GM18909 (cell line): ENCODE measurements around the gene PLCD3.
A peak's percentile ranks its signal among the peaks of the same experiment; 100 is the strongest.

Experiments
- ATAC-seq: cut with Tn5 transposase; IDR thresholded peaks from one replicate; pipeline ENCODE4 v1.9.1; 2021; ENCODE audit warnings: mild to moderate bottlenecking; ENCODE audit not compliant: unreplicated experiment, poor library complexity

PLCD3 gene

DNA sequence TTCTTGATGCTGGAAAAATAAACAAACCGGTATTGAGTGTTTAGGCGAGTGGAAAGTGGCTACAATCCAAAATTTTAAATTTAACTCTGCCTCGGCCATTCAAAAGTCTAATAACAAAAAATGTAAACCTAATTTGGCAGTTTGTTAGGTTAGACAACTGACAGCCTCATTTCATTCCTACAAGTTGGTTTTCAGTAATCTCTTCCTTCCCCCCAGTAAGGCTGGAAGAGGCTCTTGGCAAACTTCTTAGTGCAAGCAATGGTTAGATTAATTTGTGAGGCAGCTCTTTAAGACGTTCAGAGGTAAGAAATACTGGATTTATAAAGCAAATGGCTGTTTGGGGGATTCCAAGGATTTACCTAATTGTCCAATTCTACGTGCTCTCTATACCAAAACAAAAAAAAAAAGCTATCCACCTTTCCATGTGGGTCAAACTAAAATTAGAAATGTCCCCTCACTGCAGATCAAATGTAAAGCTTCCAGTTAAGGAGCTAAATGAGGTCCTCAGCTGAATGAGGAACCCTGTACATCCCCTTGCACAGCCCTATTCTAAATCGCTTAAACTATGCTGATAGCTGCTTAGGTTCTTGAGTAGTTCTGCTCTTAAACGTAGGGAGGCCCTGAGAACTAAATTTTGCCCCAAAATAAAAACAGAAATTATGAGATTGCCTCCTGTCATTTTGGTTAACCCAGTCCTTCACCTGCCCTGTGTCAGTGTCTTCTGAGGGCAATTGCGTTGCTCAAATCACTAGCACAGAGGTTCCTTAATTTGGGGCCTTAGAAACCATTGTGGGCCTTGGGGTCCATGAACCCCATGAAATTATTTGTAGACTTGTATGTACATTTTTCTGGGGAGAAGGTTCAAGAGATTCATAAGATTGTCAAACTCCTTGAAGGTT, 18.8 kb upstream of the PLCD3 start:
- ATAC-seq, result no peak

DNA sequence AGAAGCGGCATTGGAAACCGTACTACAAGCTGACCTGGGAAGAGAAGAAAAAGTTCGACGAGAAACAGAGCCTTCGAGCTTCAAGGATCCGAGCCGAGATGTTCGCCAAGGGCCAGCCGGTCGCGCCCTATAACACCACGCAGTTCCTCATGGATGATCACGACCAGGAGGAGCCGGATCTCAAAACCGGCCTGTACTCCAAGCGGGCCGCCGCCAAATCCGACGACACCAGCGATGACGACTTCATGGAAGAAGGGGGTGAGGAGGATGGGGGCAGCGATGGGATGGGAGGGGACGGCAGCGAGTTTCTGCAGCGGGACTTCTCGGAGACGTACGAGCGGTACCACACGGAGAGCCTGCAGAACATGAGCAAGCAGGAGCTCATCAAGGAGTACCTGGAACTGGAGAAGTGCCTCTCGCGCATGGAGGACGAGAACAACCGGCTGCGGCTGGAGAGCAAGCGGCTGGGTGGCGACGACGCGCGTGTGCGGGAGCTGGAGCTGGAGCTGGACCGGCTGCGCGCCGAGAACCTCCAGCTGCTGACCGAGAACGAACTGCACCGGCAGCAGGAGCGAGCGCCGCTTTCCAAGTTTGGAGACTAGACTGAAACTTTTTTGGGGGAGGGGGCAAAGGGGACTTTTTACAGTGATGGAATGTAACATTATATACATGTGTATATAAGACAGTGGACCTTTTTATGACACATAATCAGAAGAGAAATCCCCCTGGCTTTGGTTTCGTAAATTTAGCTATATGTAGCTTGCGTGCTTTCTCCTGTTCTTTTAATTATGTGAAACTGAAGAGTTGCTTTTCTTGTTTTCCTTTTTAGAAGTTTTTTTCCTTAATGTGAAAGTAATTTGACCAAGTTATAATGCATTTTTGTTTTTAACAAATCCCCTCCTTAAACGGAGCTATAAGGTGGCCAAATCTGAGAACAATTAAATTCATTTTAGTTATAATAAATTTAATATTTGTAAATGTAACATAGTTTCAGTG, 17.7 kb upstream of the PLCD3 start:
- ATAC-seq, result no peak

DNA sequence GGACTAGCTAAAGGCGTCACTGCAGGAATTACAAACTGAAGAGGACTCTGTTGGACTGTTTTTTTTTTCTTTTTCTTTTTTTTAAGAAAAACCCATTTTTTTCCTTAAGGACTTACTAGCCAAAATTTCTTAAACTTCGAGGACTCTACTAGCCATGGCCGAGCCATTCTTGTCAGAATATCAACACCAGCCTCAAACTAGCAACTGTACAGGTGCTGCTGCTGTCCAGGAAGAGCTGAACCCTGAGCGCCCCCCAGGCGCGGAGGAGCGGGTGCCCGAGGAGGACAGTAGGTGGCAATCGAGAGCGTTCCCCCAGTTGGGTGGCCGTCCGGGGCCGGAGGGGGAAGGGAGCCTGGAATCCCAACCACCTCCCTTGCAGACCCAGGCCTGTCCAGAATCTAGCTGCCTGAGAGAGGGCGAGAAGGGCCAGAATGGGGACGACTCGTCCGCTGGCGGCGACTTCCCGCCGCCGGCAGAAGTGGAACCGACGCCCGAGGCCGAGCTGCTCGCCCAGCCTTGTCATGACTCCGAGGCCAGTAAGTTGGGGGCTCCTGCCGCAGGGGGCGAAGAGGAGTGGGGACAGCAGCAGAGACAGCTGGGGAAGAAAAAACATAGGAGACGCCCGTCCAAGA, 16.8 kb upstream of the PLCD3 start:
- peak; percentile 35 for ATAC-seq

DNA sequence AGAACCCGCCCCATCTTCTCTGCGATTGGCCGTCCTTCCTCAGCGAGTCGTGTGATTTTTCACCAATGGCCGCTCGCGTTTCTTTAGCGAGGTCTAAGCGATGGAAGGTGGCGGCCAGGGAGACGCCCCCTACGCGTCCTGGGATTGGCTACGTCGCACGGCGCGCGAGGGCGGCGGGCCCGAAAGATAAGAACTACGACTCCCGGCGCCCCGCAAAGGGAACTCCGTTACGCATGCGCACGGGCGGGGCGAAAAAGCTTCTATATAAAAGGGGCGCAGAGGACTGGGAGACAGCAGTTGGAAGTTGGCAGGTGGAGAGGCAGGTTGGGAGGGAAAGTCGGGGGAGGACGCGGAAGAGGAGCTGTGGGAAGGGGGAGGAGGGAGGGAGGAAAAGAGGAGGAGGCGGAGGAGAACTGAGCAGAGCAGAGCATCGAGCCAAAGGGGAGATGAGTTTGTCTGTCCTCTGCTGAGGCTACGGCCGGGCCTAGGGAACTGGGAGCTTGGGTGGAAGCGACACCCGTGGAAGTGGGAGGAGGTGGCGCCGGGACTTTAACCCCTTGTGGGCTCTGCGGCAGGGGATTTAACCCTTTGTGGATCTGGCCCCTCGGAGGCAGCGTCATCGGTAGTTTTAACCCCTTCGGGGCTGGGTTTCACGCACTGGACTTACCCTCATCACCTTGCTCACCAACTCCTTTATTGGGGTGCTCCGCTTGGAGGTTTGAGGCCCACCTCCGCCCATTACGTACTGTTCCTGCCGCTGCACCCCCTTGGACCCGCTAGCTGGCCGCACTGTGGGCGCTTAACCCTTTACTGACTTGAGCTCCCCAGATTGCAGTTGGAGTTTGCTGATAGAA, 16.1 kb upstream of the PLCD3 start, which contains the start of gene HEXIM1:
Gene HEXIM1, plus strand, starts transcription at position 293 of the 854 bp plus-strand sequence. CDS start 716 bp downstream, outside the sequence.
- peak; percentile 72 for ATAC-seq

DNA sequence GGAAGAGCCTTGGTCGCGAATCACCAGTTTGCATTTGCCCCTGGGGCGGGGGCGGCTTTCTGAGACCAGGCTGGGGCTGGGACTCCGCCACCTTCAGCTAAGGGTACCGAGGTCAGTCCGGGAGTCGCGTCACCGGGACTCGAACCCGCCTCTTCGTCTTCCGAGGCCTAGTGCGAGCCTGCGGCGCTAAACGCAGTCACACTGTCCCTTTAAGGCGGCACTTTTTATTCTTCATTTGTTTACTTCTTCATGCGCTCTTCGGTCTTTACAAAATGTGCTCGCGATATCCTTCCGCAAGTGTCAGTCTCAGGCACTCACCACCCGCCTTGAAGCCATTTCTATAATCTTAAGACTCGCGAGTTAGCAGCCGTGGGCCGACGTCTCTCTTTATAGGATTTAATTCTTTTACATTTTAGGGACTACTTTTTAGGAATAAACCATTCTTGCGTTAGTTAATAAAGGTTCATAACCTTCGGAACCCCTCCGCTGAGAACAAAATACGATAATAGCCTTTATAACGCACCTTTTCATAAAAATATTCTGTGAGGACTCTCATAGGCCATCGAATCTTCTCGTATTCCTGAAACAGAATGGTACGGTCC, 15.4 kb upstream of the PLCD3 start:
- no peak for ATAC-seq

DNA sequence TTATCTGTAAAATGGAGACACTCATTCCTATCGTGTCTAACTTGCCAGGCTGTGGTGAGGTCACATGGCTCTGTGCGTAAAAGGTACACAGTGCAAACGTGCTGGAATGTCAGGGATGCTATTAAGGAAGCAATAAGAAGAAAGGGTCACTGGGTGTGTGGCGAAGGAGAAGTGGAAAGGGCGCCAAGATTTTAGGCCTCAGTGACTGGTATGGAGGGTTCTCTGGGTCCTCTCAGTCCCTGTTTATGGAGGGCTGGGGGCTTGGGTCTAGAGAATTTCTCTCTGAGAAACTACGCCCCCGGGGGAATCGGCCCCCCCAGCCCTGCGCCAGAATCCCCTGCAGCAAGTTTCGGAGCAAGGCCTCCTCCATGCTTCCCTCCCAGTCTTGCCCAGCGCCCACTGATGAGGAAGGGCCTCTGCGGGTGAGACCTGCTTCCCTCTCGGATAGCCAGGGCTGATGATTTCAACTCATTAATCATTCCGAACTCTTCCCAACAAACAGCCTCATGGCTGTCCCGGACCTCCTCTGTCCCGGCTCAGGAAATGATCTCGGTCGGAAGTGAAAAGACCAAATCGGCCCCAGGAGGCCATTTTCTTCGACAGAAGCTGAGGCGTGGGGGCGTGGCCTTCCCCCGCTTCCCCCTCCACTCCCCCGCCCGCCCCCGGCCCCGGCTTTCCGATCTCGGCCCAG, 14.7 kb upstream of the PLCD3 start:
- no peak for ATAC-seq

DNA sequence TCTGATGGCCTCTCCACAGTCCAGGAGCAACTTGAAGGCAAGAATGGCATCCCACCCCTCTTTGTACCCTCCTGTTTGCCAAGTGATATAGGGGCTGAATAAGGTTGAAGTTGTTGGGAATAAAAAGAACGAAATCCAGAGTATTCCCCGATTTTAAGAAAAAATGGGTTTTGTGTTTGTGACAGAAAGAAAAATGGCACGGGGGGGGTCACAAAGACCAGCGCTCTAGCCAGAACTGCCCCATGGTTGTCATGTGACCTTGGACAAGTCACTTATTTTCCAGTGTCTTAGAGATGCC, 14.2 kb upstream of the PLCD3 start:
- ATAC-seq, result no peak

DNA sequence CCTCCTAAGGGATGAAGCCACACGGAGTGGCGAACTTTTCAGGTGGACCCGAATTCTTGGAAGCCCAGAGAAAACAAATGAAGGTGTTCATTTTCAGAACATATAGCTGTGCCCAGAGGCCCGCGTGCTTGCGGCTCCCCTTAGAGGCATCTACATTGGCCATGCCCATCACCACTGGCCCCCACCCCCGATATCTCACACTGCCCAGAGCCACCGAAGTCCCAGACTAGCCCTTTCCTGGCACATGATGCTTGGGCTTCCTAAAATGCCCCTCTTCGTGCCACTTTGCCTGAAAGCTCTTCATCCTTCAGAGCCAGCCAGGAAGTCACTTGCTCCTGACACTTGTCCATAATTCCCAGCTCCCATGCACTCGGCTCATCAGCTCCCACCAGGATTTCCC, 13.9 kb upstream of the PLCD3 start:
- ATAC-seq, result no peak

DNA sequence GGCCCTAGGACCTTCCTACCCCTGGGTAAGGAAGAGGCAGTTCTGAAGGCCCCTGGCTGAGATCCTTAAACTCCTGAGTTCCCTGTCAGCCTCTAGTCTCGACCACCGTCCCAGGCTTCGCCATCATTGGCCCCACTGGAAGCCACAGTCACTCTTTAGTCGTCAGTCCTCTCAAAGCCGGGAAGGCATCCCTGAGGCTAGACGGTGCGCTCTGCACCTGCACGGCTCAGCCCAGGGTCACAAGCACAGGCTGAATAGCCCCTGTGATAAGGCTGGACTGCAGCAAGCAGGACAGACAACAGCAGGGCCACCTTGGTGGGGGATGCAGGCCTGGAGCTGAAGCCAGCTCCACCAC, 12.7 kb upstream of the PLCD3 start:
- no peak for ATAC-seq

DNA sequence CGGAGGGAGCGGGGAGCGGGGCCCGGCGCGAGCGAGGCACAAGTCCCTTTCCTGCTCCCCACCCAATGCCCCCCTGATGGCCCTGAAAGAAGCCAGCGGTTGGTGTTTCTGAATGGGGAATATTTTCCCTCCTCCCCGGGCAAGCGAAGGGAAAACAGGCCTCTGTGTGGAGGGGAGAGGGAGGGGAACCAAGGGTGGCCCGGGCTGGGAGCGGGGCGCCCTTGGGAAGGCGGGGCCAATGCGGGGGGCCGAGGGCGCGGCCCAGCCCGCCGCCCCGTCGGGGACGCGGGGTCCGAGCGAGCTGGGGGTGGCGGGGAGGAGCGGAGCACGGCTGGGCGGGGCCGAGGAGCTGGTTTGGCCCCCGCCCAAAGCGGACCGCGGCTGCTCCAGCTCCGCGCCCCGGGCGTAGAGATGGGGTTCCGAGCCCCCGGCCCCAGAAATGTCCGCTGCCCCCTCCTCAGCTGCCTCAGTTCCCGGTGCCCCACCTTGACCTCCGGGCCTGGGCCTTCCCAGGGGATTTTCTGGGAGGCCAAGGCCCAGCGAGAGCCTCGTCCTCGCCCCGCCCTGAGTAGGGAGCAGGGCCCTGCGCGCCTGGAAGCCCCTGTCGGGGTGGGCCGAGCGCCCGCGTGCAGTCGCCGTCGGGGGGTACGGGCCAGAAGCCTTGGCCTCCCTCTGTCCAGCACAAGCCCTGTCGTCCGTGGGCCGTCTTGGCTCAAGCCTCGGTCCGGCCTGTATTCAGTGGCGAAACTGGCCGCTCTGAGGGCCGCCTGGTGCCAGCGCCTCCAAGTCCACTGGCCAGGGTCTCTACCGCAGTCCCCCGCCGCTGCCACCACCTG, 12.1 kb upstream of the PLCD3 start:
- no peak for ATAC-seq

DNA sequence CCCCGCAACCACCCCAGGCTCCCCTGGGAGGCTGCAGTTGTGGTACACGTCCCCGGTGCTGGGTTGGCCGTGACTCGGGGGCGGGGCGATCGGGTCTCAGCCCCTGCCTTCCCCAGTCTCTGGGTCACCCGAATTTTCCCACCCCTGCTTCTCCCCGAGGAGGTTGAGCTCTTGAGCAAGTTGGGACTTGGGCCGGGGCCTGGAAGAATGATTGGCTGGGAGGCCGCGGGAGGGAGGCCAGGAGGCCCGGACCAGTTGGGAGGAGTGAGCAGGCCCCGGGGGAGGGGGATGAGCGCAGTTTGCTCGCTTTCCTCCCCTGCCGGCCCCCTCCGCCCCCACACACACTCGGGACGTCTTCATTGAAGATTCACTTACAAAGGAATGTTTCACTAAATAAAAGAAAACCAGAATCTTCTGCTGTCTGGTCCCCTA, 11.5 kb upstream of the PLCD3 start:
- no peak for ATAC-seq

DNA sequence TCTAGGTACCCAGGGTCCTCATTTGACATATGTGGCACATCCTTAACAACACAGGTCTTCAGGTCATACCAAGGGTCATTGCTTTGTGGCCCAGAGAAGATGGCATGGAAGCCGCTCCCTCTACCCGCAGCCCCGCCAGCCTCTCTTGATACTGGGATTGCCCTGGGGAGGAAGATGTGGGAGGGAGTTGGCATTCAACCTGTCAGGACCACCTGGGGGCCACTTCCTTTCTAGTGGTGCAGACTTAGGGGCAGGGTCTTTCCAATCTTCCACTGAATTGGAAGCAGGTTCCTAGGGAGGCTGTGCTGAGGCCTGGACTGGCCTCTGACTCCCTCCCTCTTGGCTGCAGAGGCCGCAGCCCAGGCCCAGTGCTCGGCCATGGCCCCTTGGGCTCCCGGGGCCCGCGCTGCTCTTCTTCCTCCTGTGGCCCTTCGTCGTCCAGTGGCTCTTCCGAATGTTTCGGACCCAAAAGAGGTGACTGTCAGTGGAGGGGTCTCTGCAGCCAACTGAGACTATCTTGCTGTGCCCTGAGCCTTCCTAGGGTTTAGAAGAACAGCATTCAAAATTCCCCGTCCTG, 10.9 kb upstream of the PLCD3 start:
- ATAC-seq, result no peak

DNA sequence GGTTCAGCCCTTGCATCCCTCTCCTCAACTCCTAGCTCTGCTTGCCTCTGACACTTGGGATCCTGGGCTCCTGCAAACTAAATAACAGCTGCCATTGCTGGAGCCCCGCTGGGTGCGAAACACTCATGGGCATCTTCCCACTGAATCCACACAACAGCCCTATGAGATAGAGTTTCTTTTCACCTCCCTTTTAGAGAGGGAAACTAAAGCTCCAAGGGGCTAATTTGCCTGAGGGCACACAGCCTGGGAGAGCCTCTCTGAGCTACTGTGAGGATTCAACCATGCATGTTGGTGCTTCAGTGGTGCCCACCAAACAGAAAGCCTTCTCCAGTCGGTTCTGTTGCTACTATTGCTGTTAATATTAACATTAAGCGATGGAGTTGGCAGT, 7.2 kb upstream of the PLCD3 start:
- no peak for ATAC-seq

DNA sequence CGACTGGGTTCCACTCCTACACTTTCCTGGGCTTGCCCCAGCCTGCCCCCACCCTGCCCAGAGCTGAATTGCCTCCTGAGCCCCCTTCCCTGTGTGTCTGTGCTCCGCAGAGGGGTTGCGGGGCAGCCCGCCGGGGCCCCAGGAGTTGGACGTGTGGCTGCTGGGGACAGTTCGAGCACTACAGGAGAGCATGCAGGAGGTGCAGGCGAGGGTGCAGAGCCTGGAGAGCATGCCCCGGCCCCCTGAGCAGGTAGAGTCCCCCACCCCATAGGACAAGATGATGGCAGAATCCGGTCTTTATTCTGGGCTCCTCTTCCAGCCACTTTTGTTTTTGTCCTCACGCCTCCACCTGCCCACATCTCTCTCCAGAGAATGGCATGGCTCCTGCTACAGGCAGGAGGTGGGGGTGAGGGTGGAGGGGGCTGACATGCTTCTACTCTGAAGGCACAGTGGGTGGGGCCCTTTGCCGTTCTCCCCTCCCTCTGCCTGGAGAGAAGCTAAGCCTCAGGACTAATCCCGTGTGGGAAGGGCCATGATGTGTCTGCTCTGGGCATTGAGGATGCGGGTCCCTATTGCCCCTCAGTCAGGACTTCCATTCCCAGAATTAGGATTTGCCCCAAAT, 6.7 kb upstream of the PLCD3 start:
- no peak for ATAC-seq

DNA sequence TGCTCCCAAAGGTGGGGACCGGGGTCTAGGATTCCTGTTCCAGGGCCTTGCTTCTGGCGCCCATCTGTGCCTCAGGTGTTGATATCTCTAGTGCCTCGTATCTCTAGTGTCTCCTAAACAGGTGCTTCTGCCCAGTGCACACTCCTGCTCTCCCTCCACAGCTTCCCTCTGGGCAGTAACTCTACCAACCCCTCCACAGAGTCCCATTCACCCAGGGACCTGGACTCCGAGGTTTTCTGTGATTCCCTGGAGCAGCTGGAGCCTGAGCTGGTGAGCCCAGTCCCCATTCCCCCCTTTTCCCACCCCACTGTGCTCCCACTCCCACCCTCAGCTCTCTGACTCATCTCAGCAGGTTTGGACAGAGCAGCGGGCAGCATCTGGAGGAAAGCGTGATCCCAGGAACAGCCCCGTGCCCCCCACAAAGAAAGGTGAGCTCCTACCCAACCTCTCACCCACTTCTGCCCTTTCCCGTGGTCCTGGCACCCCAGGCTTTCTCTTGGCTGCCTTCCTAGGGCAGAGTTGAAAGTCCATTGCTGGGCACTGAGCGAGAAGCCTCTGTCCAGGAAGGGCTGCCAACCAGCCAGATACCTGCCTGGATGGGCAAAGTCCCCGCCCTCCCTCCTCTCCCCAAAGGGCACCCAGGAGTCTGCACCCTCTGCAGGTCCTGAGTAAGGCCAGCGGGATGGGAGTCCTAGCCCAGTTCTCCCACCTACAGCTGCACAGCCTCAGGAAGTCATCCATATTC, 5.4 kb upstream of the PLCD3 start:
- no peak for ATAC-seq

DNA sequence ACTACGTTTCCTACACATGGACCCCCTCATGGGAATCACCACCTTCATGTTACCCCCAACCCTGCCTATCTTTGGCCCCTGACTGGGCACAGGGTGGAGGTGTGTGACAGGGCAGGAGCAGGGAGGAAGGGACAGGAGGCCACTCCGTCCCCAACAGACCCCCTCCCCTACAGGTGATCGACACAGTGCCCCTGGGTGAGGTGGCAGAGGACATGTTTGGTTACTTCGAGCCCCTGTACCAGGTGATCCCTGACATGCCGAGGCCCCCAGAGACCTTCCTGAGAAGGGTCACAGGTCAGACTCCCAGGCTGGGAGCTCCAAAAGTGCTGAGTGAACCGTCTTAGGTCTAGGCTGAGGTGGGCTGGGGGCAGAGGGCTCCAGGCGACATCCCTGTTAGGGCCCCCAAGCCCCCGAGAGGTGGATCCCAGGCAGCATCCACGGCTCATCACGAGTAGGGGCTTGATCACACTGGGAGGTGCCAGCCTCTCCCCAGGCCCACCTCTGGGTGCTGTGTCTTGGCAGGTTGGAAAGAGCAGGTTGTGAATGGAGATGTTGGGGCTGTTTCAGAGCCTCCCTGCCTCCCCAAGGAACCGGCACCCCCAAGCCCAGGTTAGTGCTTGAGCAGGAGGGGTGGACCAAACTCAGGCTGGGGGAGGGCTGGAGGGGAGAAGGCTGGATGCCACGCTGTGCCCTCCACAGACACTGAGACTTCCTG, 4.7 kb upstream of the PLCD3 start:
- no peak for ATAC-seq
